SK-N-SH treated with all-trans-retinoic acid at 6 μM for 48 hours (cell line): ENCODE measurements around the gene CDK5RAP3.
"Not testable (repeated sequence)": the region's sequence is repeated elsewhere in the genome, so short reads cannot be mapped to it uniquely, and the experiment has no call there.

Experiments
- ATAC-seq: fragments of 200-7000 bp; cut with Tn5 transposase; 3 replicates; pipeline ENCODE4 v1.9.1; 2020; ENCODE audit warnings: mild to moderate bottlenecking, moderate library complexity
- ARNTL ChIP-seq: fragments of 450-650 bp; formaldehyde crosslinking; IDR thresholded peaks from 2 replicates; pipeline ENCODE4 v1.5.0; 2020; ENCODE audit warnings: low read depth, mild to moderate bottlenecking, moderate library complexity, borderline replicate concordance
- BACH2 ChIP-seq: fragments of 250-450 bp; sonication (Bioruptor Pico); IDR thresholded peaks from 2 replicates; pipeline ENCODE4 v1.9.0; 2021; ENCODE audit warnings: mild to moderate bottlenecking, borderline replicate concordance
- CSDC2 ChIP-seq: fragments of 250-450 bp; sonication (Bioruptor Pico); IDR thresholded peaks from 2 replicates; pipeline ENCODE4 v1.5.0; 2020; ENCODE audit warnings: mild to moderate bottlenecking, moderate library complexity
- CSRNP3 ChIP-seq: fragments of 250-450 bp; sonication (Bioruptor Pico); IDR thresholded peaks from 2 replicates; pipeline ENCODE4 v1.5.1; 2021; ENCODE audit warnings: mild to moderate bottlenecking, moderate library complexity
- GLIS3 ChIP-seq: fragments of 250-450 bp; sonication (Bioruptor Pico); IDR thresholded peaks from 2 replicates; pipeline ENCODE4 v1.5.0; 2020; ENCODE audit warnings: mild to moderate bottlenecking, moderate library complexity
- ISL1 ChIP-seq: fragments of 250-450 bp; sonication (Bioruptor Pico); IDR thresholded peaks from 2 replicates; pipeline ENCODE4 v2.1.2; 2022; ENCODE audit warnings: mild to moderate bottlenecking, moderate library complexity
- OSR1 ChIP-seq: fragments of 250-450 bp; sonication (Bioruptor Pico); IDR thresholded peaks from 2 replicates; pipeline ENCODE4 v1.8.0; 2022; ENCODE audit warnings: moderate library complexity, mild to moderate bottlenecking, inconsistent platforms
- PATZ1 ChIP-seq: fragments of 250-450 bp; sonication (Bioruptor Pico); IDR thresholded peaks from 2 replicates; pipeline ENCODE4 v1.8.0; 2020; ENCODE audit warnings: mild to moderate bottlenecking, moderate library complexity, borderline replicate concordance
- POU6F1 ChIP-seq: fragments of 250-450 bp; sonication (Bioruptor Pico); IDR thresholded peaks from 2 replicates; pipeline ENCODE4 v1.8.0; 2021; ENCODE audit warnings: low read depth, mild to moderate bottlenecking, moderate library complexity, borderline replicate concordance
- PPARA ChIP-seq: fragments of 250-450 bp; sonication (Bioruptor Pico); IDR thresholded peaks from 2 replicates; pipeline ENCODE4 v1.5.0; 2020; ENCODE audit warnings: mild to moderate bottlenecking, borderline replicate concordance
- SNAI2 ChIP-seq: fragments of 250-450 bp; sonication (Bioruptor Pico); IDR thresholded peaks from 2 replicates; pipeline ENCODE4 v1.5.0; 2020; ENCODE audit warnings: mild to moderate bottlenecking, moderate library complexity
- TCF4 ChIP-seq: fragments of 250-450 bp; sonication (Bioruptor Pico); IDR thresholded peaks from 2 replicates; pipeline ENCODE4 v1.8.0; 2021; ENCODE audit warnings: mild to moderate bottlenecking, moderate library complexity, borderline replicate concordance
- TOX ChIP-seq: fragments of 250-450 bp; sonication (Bioruptor Pico); IDR thresholded peaks from 2 replicates; pipeline ENCODE4 v1.8.0; 2021; ENCODE audit warnings: mild to moderate bottlenecking, moderate library complexity, borderline replicate concordance
- TSHZ2 ChIP-seq: fragments of 250-450 bp; sonication (Bioruptor Pico); IDR thresholded peaks from 2 replicates; pipeline ENCODE4 v1.5.0; 2020; ENCODE audit warnings: mild to moderate bottlenecking, moderate library complexity
- ZC3H10 ChIP-seq: fragments of 250-450 bp; sonication (Bioruptor Pico); IDR thresholded peaks from 2 replicates; pipeline ENCODE4 v1.5.1; 2021; ENCODE audit warnings: mild to moderate bottlenecking, moderate library complexity
- ZFP3 ChIP-seq: fragments of 250-450 bp; sonication (Bioruptor Pico); IDR thresholded peaks from 2 replicates; pipeline ENCODE4 v1.5.0; 2020; ENCODE audit warnings: mild to moderate bottlenecking, moderate library complexity
- ZFP30 ChIP-seq: fragments of 450-650 bp; formaldehyde crosslinking; IDR thresholded peaks from 2 replicates; pipeline ENCODE4 v1.5.0; 2022; ENCODE audit warnings: mild to moderate bottlenecking, moderate library complexity
- ZNF565 ChIP-seq: fragments of 450-650 bp; formaldehyde crosslinking; conservative IDR thresholded peaks from 2 replicates; pipeline ENCODE4 v1.5.0; 2020; ENCODE audit warnings: low read depth, mild to moderate bottlenecking, moderate library complexity
- ZNF70 ChIP-seq: fragments of 450-650 bp; formaldehyde crosslinking; IDR thresholded peaks from 2 replicates; pipeline ENCODE4 v1.5.0; 2020; ENCODE audit warnings: mild to moderate bottlenecking, moderate library complexity
- ZNF8 ChIP-seq: fragments of 450-650 bp; formaldehyde crosslinking; IDR thresholded peaks from 2 replicates; pipeline ENCODE4 v1.5.0; 2020; ENCODE audit warnings: mild to moderate bottlenecking, moderate library complexity

The CDK5RAP3 gene

GRCh38 chr17:47983492-47984223 is 12.7 kb downstream of the CDK5RAP3 start:
- no peak for TF ChIP-seq CSDC2 (CRISPR knock-in tag)
- TF ChIP-seq TCF4 (CRISPR knock-in tag), result no peak
- no peak for TF ChIP-seq POU6F1 (CRISPR knock-in tag)
- no peak for TF ChIP-seq GLIS3 (CRISPR knock-in tag)
- TF ChIP-seq ZNF70 (CRISPR knock-in tag), result no peak
- no peak for TF ChIP-seq PATZ1 (CRISPR knock-in tag)
- TF ChIP-seq PPARA (CRISPR knock-in tag), result no peak
- no peak for TF ChIP-seq ZNF565 (CRISPR knock-in tag)
- no peak for TF ChIP-seq TOX (CRISPR knock-in tag)
- TF ChIP-seq, all 23 proteins: peak for 0
- ATAC-seq, result no peak

GRCh38 chr17:47986520-47986919 is 15.6 kb downstream of the CDK5RAP3 start:
- no peak for ATAC-seq
- no peak for TF ChIP-seq TOX (CRISPR knock-in tag)
- no peak for TF ChIP-seq SNAI2 (CRISPR knock-in tag)
- TF ChIP-seq OSR1 (CRISPR knock-in tag), result no peak
- no peak for TF ChIP-seq BACH2 (CRISPR knock-in tag)
- no peak for TF ChIP-seq ISL1 (CRISPR knock-in tag)
- no peak for TF ChIP-seq ARNTL (CRISPR knock-in tag)
- TF ChIP-seq GLIS3 (CRISPR knock-in tag), result no peak
- TF ChIP-seq CSRNP3 (CRISPR knock-in tag), result no peak
- no peak for TF ChIP-seq ZNF565 (CRISPR knock-in tag)
- TF ChIP-seq ZFP3, result no peak

- TF ChIP-seq ZFP30 (CRISPR knock-in tag), result peak; percentile 26; the same call in 1 of the 2 replicates
- TF ChIP-seq ZNF565 (CRISPR knock-in tag), result peak; percentile 83; the same call in 1 of the 2 replicates
- TF ChIP-seq SNAI2 (CRISPR knock-in tag), result no peak
- TF ChIP-seq ZFP3, result 0 out of 2 replicates have a peak, but pooled peaks have one; percentile 35
- TF ChIP-seq ZC3H10 (CRISPR knock-in tag), result no peak
- peak; percentile 62; the same call in 1 of the 2 replicates for TF ChIP-seq TCF4 (CRISPR knock-in tag)
- no peak; the same call in 1 of the 2 replicates for TF ChIP-seq ZNF8
- TF ChIP-seq TSHZ2 (CRISPR knock-in tag), result peak; percentile 80
- TF ChIP-seq PPARA (CRISPR knock-in tag), result peak; percentile 83; the same call in 1 of the 2 replicates
- peak; percentile 57; the same call in 1 of the 2 replicates for TF ChIP-seq ZNF70 (CRISPR knock-in tag)
- ATAC-seq, result peak; percentile 53
These were observed 16.4 kb downstream of the CDK5RAP3 start for GRCh38 chr17:47987240-47987835.

GRCh38 chr17:47988445-47988844 is 17.5 kb downstream of the CDK5RAP3 start:
- ATAC-seq, result not testable (repeated sequence)
